GM12878 (cell line): ENCODE results near the gene FUT8. TPM values are rescaled to one million over a fixed set of nuclear protein-coding genes. Genes with fewer than 3 reads are reported as not detected.

Source experiments
- ATF2 ChIP-seq: IDR thresholded peaks from 2 replicates; pipeline ENCODE4 v1.6.1; 2012; ENCODE audit warnings: low read length, inconsistent platforms
- ATF3 ChIP-seq: IDR thresholded peaks from 2 replicates; pipeline ENCODE4 v1.6.1; 2011; ENCODE audit warnings: low read depth, mild to moderate bottlenecking, low read length, moderate library complexity, borderline replicate concordance; ENCODE audit errors: extremely low read depth
- ATF7 ChIP-seq: fragments of 450-650 bp; IDR thresholded peaks from 2 replicates; pipeline ENCODE4 v1.6.1; 2016; ENCODE audit warnings: low read depth, mild to moderate bottlenecking
- BACH1 ChIP-seq: fragments of 450-650 bp; IDR thresholded peaks from 2 replicates; pipeline ENCODE4 v1.6.1; 2017; ENCODE audit warnings: mild to moderate bottlenecking, borderline replicate concordance
- BCL11A ChIP-seq: IDR thresholded peaks from 2 replicates; pipeline ENCODE4 v1.6.1; 2011; ENCODE audit warnings: low read depth, low read length
- CBFB ChIP-seq: IDR thresholded peaks from 2 replicates; pipeline ENCODE4 v1.6.1; 2016; ENCODE audit warnings: antibody characterized with exemption, low read depth
- CBX3 ChIP-seq: fragments of 200-600 bp; sonication (generic); IDR thresholded peaks from 2 replicates; pipeline ENCODE4 v1.6.1; 2016; ENCODE audit warnings: low read depth, borderline replicate concordance
- CREM ChIP-seq: IDR thresholded peaks from 2 replicates; pipeline ENCODE4 v1.6.1; 2014; ENCODE audit warnings: antibody characterized with exemption, low read depth
- DPF2 ChIP-seq: fragments of 450-650 bp; IDR thresholded peaks from 2 replicates; pipeline ENCODE4 v1.6.1; 2017; ENCODE audit warnings: mild to moderate bottlenecking
- FOXM1 ChIP-seq: IDR thresholded peaks from 2 replicates; pipeline ENCODE4 v1.6.1; 2012; ENCODE audit warnings: low read depth, mild to moderate bottlenecking, inconsistent platforms, low read length, moderate library complexity
- GABPA ChIP-seq: IDR thresholded peaks from 2 replicates; pipeline ENCODE4 v1.6.1; 2014; ENCODE audit warnings: antibody characterized with exemption, low read depth, mild to moderate bottlenecking, inconsistent platforms
- HCFC1 ChIP-seq: fragments of 150-350 bp; IDR thresholded peaks from 2 replicates; pipeline ENCODE4 v1.6.1; 2014; ENCODE audit warnings: low read length
- HDAC2 ChIP-seq: fragments of 200-600 bp; sonication (generic); IDR thresholded peaks from 2 replicates; pipeline ENCODE4 v1.6.1; 2017
- IKZF1 ChIP-seq: fragments of 450-650 bp; conservative IDR thresholded peaks from 2 replicates; pipeline ENCODE4 v1.6.1; 2017; ENCODE audit warnings: antibody characterized with exemption, mild to moderate bottlenecking
- IRF4 ChIP-seq: IDR thresholded peaks from 2 replicates; pipeline ENCODE4 v1.6.1; 2011; ENCODE audit warnings: low read depth, low read length
- MXI1 ChIP-seq: fragments of 150-350 bp; IDR thresholded peaks from 2 replicates; pipeline ENCODE4 v1.6.1; 2011; ENCODE audit warnings: low read depth, mild to moderate bottlenecking, inconsistent platforms, low read length, improper control_type of control experiment
- NFIC ChIP-seq: IDR thresholded peaks from 2 replicates; pipeline ENCODE4 v1.6.1; 2012; ENCODE audit warnings: low read depth, mild to moderate bottlenecking, inconsistent platforms, low read length, moderate library complexity
- NFYA ChIP-seq: IDR thresholded peaks from 2 replicates; pipeline ENCODE4 v1.6.1; 2011; ENCODE audit warnings: low read depth, mild to moderate bottlenecking, low read length, improper control_type of control experiment, borderline replicate concordance
- NKRF ChIP-seq: fragments of 450-650 bp; conservative IDR thresholded peaks from 2 replicates; pipeline ENCODE4 v1.6.1; 2017; ENCODE audit warnings: mild to moderate bottlenecking, moderate library complexity
- NR2C2 ChIP-seq: IDR thresholded peaks from 2 replicates; pipeline ENCODE4 v1.6.1; 2011; ENCODE audit warnings: borderline replicate concordance, low read depth; ENCODE audit not compliant: control insufficient read depth, insufficient read length
- PML ChIP-seq: IDR thresholded peaks from 2 replicates; pipeline ENCODE4 v1.6.1; 2012; ENCODE audit warnings: low read length, inconsistent platforms
- RAD21 ChIP-seq: IDR thresholded peaks from 2 replicates; pipeline ENCODE4 v1.6.1; 2011; ENCODE audit warnings: mild to moderate bottlenecking, low read depth, low read length, moderate library complexity; ENCODE audit not compliant: insufficient read depth
- RCOR1 ChIP-seq: conservative IDR thresholded peaks from 2 replicates; pipeline ENCODE4 v1.6.1; 2012; ENCODE audit warnings: low read depth, low read length, improper control_type of control experiment
- RELA ChIP-seq: fragments of 450-650 bp; IDR thresholded peaks from 2 replicates; pipeline ENCODE4 v1.8.0; 2014; ENCODE audit warnings: borderline replicate concordance; ENCODE audit not compliant: partially characterized antibody
- RFX5 ChIP-seq: IDR thresholded peaks from 2 replicates; pipeline ENCODE4 v1.6.1; 2011; ENCODE audit warnings: low read depth, low read length, improper control_type of control experiment
- SREBF1 ChIP-seq: IDR thresholded peaks from 2 replicates; pipeline ENCODE4 v1.6.1; 2012; ENCODE audit warnings: mild to moderate bottlenecking, low read length
- TARDBP ChIP-seq: IDR thresholded peaks from 2 replicates; pipeline ENCODE4 v1.6.1; 2016; ENCODE audit warnings: borderline replicate concordance
- WRNIP1 ChIP-seq: IDR thresholded peaks from 2 replicates; pipeline ENCODE4 v1.6.1; 2011; ENCODE audit warnings: low read depth, low read length, improper control_type of control experiment, borderline replicate concordance
- YY1 ChIP-seq: IDR thresholded peaks from 2 replicates; pipeline ENCODE4 v1.6.1; 2011; ENCODE audit warnings: low read depth, mild to moderate bottlenecking, low read length
- ZNF207 ChIP-seq: fragments of 450-650 bp; IDR thresholded peaks from 2 replicates; pipeline ENCODE4 v1.6.1; 2014; ENCODE audit warnings: antibody characterized with exemption, mild to moderate bottlenecking, borderline replicate concordance
- polyA plus RNA-seq, 11 experiments: library from polyadenylated mRNA; depleted of rRNA in 4 of 11; unstranded in 6 of 11; stranded (reverse) in 5 of 11; fragments of >200 nt; fragmentation: Nextera tagmentation in 4 of 11; fragmentation: Illumina TruSeq in 1 of 11; extraction: Ambion mirVana in 4 of 11; extraction: Trizol in 1 of 11; gene quantifications; 1 replicate in 1 of 11; 2 replicates in 10 of 11; pipeline versions ENCODE4 v1.2.1 to v1.2.3, GENCODE V29; 2011 to 2016; ENCODE audit warnings: inconsistent platforms in 2 of 11, missing spikeins in 2 of 11, low read depth in 1 of 11
- total RNA-seq, 4 experiments: library from RNA; depleted of rRNA in 3 of 4; stranded (reverse); fragments of >200 nt in 3 of 4; fragmentation: Illumina TruSeq in 1 of 4; extraction: Trizol in 1 of 4; gene quantifications; 2 replicates each; pipeline versions ENCODE4 v1.2.1 to v1.2.3, GENCODE V29; 2013 to 2021
- TF ChIP-seq, protein P1 (sequence below): IDR thresholded peaks from 2 replicates; pipeline ENCODE4 v1.6.1; 2011; ENCODE audit warnings: mild to moderate bottlenecking, low read depth, low read length, moderate library complexity; ENCODE audit not compliant: insufficient replicate concordance

FUT8 gene
- total and polyA plus RNA-seq, 10 of the 15 experiments (the other 5 are each of a cell fraction or from before 2014, with no cell fraction given) = 21.3 to 106 (median 66.3) TPM

GRCh38 chr14:65637780-65638179 lies 225.2 kb downstream of the FUT8 start (continued):
- TF ChIP-seq NFIC (peak; percentile 94), BCL11A (peak; percentile 96), ZNF207 (no peak), IRF4 (peak; percentile 85), CREM (peak; percentile 91), MXI1 (no peak), IKZF1 (peak; percentile 81), NFYA (no peak), ATF2 (peak; percentile 97), DPF2 (peak; percentile 96), RAD21 (no peak), NR2C2 (no peak), ATF7 (peak; percentile 97), RCOR1 (0 out of 2 replicates have a peak, but pooled peaks have one; percentile 34), WRNIP1 (no peak), NKRF (no peak), PML (0 out of 2 replicates have a peak, but pooled peaks have one; percentile 47), CBX3 (no peak), HCFC1 (no peak), ATF3 (no peak), BACH1 (peak; percentile 62; the same call in 1 of the 2 replicates), GABPA (0 out of 2 replicates have a peak, but pooled peaks have one; percentile 34), RELA (no peak), TARDBP (no peak), CBFB (peak; percentile 98), FOXM1 (peak; percentile 92; the same call in 1 of the 2 replicates), YY1 (no peak), SREBF1 (peak; percentile 46; the same call in 1 of the 2 replicates), RFX5 (no peak), HDAC2 (no peak)
- TF ChIP-seq, protein P1, sequence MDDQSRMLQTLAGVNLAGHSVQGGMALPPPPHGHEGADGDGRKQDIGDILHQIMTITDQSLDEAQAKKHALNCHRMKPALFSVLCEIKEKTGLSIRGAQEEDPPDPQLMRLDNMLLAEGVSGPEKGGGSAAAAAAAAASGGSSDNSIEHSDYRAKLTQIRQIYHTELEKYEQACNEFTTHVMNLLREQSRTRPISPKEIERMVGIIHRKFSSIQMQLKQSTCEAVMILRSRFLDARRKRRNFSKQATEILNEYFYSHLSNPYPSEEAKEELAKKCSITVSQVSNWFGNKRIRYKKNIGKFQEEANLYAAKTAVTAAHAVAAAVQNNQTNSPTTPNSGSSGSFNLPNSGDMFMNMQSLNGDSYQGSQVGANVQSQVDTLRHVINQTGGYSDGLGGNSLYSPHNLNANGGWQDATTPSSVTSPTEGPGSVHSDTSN = peak; percentile 52
